IPS-15b (cell line): ENCODE data around the gene HSPB6.

ENCODE experiments used
- H3K27me3 ChIP-seq: one replicate; pipeline ENCODE4 v1.6.1; 2013; ENCODE audit warnings: low read length; ENCODE audit not compliant: control insufficient read depth, insufficient read depth
- H3K36me3 ChIP-seq: one replicate; pipeline ENCODE4 v1.6.1; 2013; ENCODE audit warnings: low read length; ENCODE audit not compliant: control insufficient read depth, insufficient read depth
- H3K4me1 ChIP-seq: one replicate; pipeline ENCODE4 v1.6.1; 2013; ENCODE audit warnings: mild to moderate bottlenecking, low read length; ENCODE audit not compliant: control insufficient read depth, insufficient read depth
- H3K4me3 ChIP-seq: one replicate; pipeline ENCODE4 v1.5.1; 2013; ENCODE audit warnings: low read depth, low read length
- H3K9ac ChIP-seq: one replicate; pipeline ENCODE4 v1.6.1; 2013; ENCODE audit warnings: low read depth, mild to moderate bottlenecking, low read length
- H3K9me3 ChIP-seq: one replicate; pipeline ENCODE4 v1.6.1; 2013; ENCODE audit warnings: mild to moderate bottlenecking, low read length; ENCODE audit not compliant: control insufficient read depth, insufficient read depth

HSPB6 gene

GRCh38 chr19:35755550-35756376 lies 1.1 kb downstream of the HSPB6 start:
- H3K4me3 ChIP-seq: peak overlapping the region; percentile 73
- peaks cover 2% of the 10 kb centered on the region for H3K4me1 ChIP-seq
- H3K27me3 ChIP-seq: peaks cover 13% of the 10 kb centered on the region
- H3K9ac ChIP-seq: peak overlapping the region; percentile 37
- no peaks in the 10 kb centered on the region for H3K9me3 ChIP-seq
- peaks cover 8% of the 10 kb centered on the region for H3K36me3 ChIP-seq

GRCh38 chr19:35755131-35755549 lies 1.7 kb downstream of the HSPB6 start:
- Histone ChIP-seq H3K4me3 (peak overlapping the region; percentile 73), H3K9me3 (no peaks in the 10 kb centered on the region), H3K36me3 (peaks cover 8% of the 10 kb centered on the region), H3K9ac (no peak overlapping the region), H3K4me1 (peaks cover 2% of the 10 kb centered on the region), H3K27me3 (peaks cover 13% of the 10 kb centered on the region)

GRCh38 chr19:35754370-35755130 lies 2.3 kb downstream of the HSPB6 start:
- Histone ChIP-seq H3K4me1 (peaks cover 2% of the 10 kb centered on the region), H3K9me3 (no peaks in the 10 kb centered on the region), H3K36me3 (peaks cover 3% of the 10 kb centered on the region), H3K9ac (no peak overlapping the region), H3K27me3 (peaks cover 13% of the 10 kb centered on the region), H3K4me3 (no peak overlapping the region)

GRCh38 chr19:35753634-35754369 lies 3.0 kb downstream of the HSPB6 start:
- no peaks in the 10 kb centered on the region for H3K9me3 ChIP-seq
- H3K9ac ChIP-seq: no peak overlapping the region
- peaks cover 3% of the 10 kb centered on the region for H3K36me3 ChIP-seq
- peaks cover 13% of the 10 kb centered on the region for H3K27me3 ChIP-seq
- H3K4me3 ChIP-seq: no peak overlapping the region
- H3K4me1 ChIP-seq: peaks cover 2% of the 10 kb centered on the region

GRCh38 chr19:35752746-35753350 lies 4.0 kb downstream of the HSPB6 start:
- Histone ChIP-seq H3K4me1 (peaks cover 2% of the 10 kb centered on the region), H3K4me3 (no peak overlapping the region), H3K36me3 (peaks cover 3% of the 10 kb centered on the region), H3K9me3 (no peaks in the 10 kb centered on the region), H3K27me3 (peaks cover 13% of the 10 kb centered on the region), H3K9ac (no peak overlapping the region)

- no peak overlapping the region for H3K9ac ChIP-seq
- peaks cover 3% of the 10 kb centered on the region for H3K36me3 ChIP-seq
- H3K4me3 ChIP-seq: no peak overlapping the region
- H3K9me3 ChIP-seq: no peaks in the 10 kb centered on the region
- peaks cover 2% of the 10 kb centered on the region for H3K4me1 ChIP-seq
- H3K27me3 ChIP-seq: peaks cover 12% of the 10 kb centered on the region
These were observed 4.7 kb downstream of the HSPB6 start for GRCh38 chr19:35751839-35752745.

- H3K27me3 ChIP-seq: peaks cover 3% of the 10 kb centered on the region
- H3K9ac ChIP-seq: no peak overlapping the region
- peaks cover 4% of the 10 kb centered on the region for H3K4me1 ChIP-seq
- H3K9me3 ChIP-seq: no peaks in the 10 kb centered on the region
- H3K36me3 ChIP-seq: peaks cover 3% of the 10 kb centered on the region
- H3K4me3 ChIP-seq: no peak overlapping the region
These were observed 6.7 kb downstream of the HSPB6 start for GRCh38 chr19:35750167-35750566.

- peaks cover 4% of the 10 kb centered on the region for H3K4me1 ChIP-seq
- H3K9ac ChIP-seq: peak within 1 kb of the TSS; percentile 4
- peaks cover 3% of the 10 kb centered on the region for H3K36me3 ChIP-seq
- H3K27me3 ChIP-seq: no peaks in the 10 kb centered on the region
- H3K9me3 ChIP-seq: no peaks in the 10 kb centered on the region
- H3K4me3 ChIP-seq: peak within 1 kb of the TSS; percentile 90
These were observed 8.5 kb downstream of the HSPB6 start, which contains the start of gene LIN37 for GRCh38 chr19:35748106-35749020. Gene LIN37, plus strand, starts transcription at chr19:35748576. Its CDS starts 149 bp downstream, at chr19:35748725.

GRCh38 chr19:35746531-35746930 lies 10.3 kb downstream of the HSPB6 start:
- Histone ChIP-seq H3K4me1 (peaks cover 4% of the 10 kb centered on the region), H3K36me3 (no peaks in the 10 kb centered on the region), H3K27me3 (no peaks in the 10 kb centered on the region), H3K4me3 (peak overlapping the region; percentile 86), H3K9ac (peak overlapping the region; percentile 66), H3K9me3 (no peaks in the 10 kb centered on the region)

- peaks cover 4% of the 10 kb centered on the region for H3K4me1 ChIP-seq
- H3K9ac ChIP-seq: peak overlapping the region; percentile 66
- peak overlapping the region; percentile 86 for H3K4me3 ChIP-seq
- no peaks in the 10 kb centered on the region for H3K36me3 ChIP-seq
- no peaks in the 10 kb centered on the region for H3K27me3 ChIP-seq
- H3K9me3 ChIP-seq: no peaks in the 10 kb centered on the region
These were observed 10.8 kb downstream of the HSPB6 start for GRCh38 chr19:35746087-35746462.
